Retinal pigment epithelial cell (primary cell): ENCODE measurements around the gene TMUB1.

ENCODE experiments used
- DNase-seq: peaks from one replicate; pipeline ENCODE4 v3.0.0-alpha.2; 2010; ENCODE audit warnings: low read depth
- H3K4me3 ChIP-seq: 2 replicates; pipeline ENCODE4 v1.5.1; 2011; ENCODE audit warnings: mild to moderate bottlenecking, low read length, control low read depth, moderate library complexity
- TF ChIP-seq, protein P1 (sequence below): conservative IDR thresholded peaks from 2 replicates; pipeline ENCODE4 v1.5.1; 2011; ENCODE audit warnings: low read depth, low read length, control low read depth, inconsistent platforms

The TMUB1 gene

DNA sequence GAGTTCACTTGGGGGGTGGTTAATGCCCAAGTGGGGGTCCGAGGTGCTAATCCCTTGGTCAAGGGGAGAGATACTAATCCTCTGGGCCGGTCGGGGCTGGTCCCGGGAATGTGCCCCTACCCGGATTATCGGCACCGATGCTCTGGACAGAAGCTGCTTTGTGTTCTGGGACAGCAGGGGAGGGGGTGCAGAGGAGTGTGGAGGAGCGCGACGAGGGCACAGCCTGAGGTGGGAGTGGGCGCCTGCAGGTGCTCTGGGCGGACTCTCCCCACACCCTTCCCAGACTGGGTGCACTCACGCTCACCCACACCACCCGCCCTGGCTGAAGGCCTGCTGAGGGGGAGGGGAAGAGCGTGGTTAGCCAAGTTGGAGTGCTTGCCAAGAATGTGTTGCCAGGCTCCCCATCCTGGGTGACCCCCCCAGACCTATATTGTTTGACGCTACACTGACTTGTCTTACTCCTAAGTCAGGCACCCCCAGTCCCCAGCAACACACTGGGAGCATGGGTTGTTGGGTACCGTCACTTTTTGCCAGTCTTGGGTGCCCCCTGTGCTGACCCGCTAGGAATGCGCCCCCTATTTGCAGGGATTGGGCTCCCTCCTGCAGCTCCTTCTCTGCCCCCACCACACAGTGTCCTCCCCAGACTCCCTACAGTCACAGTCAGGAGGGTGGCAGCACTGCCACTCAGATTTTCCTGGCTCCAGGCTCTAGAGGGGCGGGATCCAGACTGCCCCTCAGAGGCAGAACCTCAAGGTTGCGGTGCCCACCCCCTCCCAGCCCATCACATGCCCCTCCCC, 22.7 kb downstream of the TMUB1 start:
- peak; percentile 79 for DNase-seq
- H3K4me3 ChIP-seq = peak overlapping the region; percentile 83
- TF ChIP-seq, protein P1, sequence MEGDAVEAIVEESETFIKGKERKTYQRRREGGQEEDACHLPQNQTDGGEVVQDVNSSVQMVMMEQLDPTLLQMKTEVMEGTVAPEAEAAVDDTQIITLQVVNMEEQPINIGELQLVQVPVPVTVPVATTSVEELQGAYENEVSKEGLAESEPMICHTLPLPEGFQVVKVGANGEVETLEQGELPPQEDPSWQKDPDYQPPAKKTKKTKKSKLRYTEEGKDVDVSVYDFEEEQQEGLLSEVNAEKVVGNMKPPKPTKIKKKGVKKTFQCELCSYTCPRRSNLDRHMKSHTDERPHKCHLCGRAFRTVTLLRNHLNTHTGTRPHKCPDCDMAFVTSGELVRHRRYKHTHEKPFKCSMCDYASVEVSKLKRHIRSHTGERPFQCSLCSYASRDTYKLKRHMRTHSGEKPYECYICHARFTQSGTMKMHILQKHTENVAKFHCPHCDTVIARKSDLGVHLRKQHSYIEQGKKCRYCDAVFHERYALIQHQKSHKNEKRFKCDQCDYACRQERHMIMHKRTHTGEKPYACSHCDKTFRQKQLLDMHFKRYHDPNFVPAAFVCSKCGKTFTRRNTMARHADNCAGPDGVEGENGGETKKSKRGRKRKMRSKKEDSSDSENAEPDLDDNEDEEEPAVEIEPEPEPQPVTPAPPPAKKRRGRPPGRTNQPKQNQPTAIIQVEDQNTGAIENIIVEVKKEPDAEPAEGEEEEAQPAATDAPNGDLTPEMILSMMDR = peak; percentile 45

GRCh38 chr7:151060113-151060415, 23.2 kb downstream of the TMUB1 start:
- no peak for DNase-seq
- TF ChIP-seq, protein P1 = no peak
- peak overlapping the region; percentile 83 for H3K4me3 ChIP-seq

DNA sequence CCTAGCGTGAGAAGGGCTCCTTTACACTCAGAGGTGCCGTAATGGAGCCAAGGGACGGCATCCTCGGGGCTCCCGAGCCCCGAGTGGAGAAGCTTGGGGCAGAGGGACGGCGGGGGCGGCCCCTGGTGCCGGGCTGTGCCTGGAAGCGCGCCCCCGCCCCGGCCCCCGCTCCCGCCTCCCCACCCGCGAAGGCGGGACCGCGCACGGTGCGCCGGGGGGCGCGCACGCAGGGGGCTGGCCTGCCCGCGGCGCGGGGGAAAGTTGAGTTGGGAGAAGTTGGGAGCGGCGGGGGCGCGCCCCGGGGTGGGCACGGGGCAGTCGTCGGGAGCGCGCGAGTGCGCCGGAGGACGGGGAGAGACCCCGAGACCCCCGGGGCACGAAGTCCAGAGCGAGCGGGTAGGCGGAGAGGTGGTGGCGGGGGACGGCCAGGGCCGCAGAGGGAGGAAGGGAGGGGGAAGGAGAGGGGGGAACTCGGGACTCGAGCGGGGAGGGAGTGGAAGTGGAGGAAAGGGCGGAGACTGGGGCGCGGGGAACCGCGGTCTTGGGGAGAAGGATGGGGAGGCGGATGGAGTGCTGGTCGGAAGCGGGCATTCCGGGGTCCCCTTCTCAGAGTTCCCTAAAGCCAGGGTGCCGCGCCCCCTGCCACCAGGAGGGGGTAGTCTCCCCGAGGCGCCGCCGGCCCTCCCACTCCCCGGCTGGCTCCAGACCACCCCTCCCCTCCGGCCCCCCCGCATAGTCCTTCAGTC, 23.8 kb downstream of the TMUB1 start, which contains the start of gene SLC4A2:
TSS of gene SLC4A2 (plus strand) at position 223 of the 746 bp plus-strand sequence. CDS start 2,399 bp downstream, outside the sequence.
- TF ChIP-seq, protein P1 = peak; percentile 53
- peak within 1 kb of the TSS; percentile 83 for H3K4me3 ChIP-seq
- DNase-seq = no peak

- TF ChIP-seq, protein P1 = no peak
- peak overlapping the region; percentile 80 for H3K4me3 ChIP-seq
- no peak for DNase-seq
Measured at GRCh38 chr7:151058781-151059366, 24.4 kb downstream of the TMUB1 start.

- TF ChIP-seq, protein P1 = no peak
- peak; percentile 99 for DNase-seq
- H3K4me3 ChIP-seq = peak overlapping the region; percentile 80
Measured at GRCh38 chr7:151057989-151058780, 25.1 kb downstream of the TMUB1 start.

- TF ChIP-seq, protein P1 = no peak
- peak within 1 kb of the TSS; percentile 80 for H3K4me3 ChIP-seq
- no peak for DNase-seq
Measured at GRCh38 chr7:151057506-151057988, 25.7 kb downstream of the TMUB1 start, which contains the start of gene CDK5. TSS of gene CDK5 (minus strand) at chr7:151057897. CDS start at chr7:151057848, 49 bp downstream.
